Kidney glomerular epithelial cell (primary cell): ENCODE results near the gene JSRP1.

ENCODE experiments used
- DNase-seq: peaks from one replicate; lab custom pipeline; 2025; lab: John Stamatoyannopoulos, UW

Gene JSRP1, protein sequence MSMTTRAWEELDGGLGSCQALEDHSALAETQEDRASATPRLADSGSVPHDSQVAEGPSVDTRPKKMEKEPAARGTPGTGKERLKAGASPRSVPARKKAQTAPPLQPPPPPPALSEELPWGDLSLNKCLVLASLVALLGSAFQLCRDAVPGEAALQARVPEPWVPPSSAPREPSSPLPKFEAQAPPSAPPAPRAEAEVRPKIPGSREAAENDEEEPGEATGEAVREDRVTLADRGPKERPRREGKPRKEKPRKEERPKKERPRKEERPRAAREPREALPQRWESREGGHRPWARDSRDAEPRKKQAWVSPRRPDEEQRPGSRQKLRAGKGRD

GRCh38 chr19:2255982-2256685 is at the start of gene JSRP1:
Gene JSRP1, minus strand, starts transcription at chr19:2256417. Its CDS starts 1,103 bp downstream, at chr19:2255314.
- DNase-seq: no peak

GRCh38 chr19:2305452-2306280 is 49.4 kb upstream of the JSRP1 start:
- no peak for DNase-seq

GRCh38 chr19:2303211-2303798 is 47.1 kb upstream of the JSRP1 start:
- DNase-seq: no peak

- no peak for DNase-seq
These were observed 46.3 kb upstream of the JSRP1 start for GRCh38 chr19:2302319-2303210.

DNA sequence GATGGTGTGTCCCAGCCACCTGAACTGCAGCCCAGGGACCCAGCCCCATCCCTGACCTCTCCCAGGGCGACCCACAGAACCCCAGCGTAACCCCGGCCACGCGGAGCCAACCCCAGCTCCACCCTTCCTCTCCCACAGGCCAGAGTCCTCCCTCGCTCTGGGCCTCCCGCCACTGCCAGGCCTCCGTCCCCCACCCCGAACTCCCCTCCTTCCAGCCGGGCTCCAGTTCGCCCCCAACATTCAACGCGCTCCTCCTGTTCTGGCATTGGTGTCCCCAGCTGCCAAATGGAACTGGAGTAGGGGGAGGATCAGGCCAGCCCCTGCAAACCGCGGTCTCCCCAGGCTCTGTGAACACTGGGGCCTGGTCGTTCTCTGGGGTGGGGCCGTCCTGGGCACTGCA is 44.3 kb upstream of the JSRP1 start:
- DNase-seq: no peak

- DNase-seq: no peak
These were observed 39.9 kb upstream of the JSRP1 start for GRCh38 chr19:2296141-2296540.

DNA sequence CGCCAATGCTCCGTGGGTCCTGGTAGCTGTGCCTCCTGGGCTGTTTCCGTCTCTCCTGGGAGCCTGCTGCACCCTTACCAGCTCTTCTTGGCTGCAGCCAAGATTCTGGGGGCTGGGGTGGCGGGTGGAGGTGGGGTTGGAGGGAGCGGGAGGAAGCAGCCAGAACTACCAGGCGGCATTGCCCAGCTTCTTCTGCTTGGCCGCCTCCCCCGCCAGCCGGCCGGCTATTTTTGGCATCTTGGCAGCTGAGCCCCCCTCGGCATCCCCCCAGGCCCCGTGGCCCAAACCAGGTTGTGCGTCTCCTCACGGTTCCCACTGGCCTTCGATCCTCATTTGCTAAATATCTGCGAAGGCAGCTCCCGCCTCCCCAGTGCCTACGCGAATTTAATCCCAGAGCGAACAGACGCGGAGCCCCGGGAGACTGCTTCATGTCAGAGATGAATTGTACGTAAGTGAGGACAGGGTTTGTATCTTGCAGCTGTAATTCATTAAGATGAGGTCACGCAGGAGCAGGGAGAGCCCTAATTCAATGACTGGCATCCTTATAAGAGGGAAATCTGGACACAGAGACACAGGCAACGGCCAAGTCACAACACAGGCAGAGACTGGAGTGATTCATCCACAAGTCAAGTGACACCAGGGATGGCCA is 38.6 kb upstream of the JSRP1 start:
- DNase-seq: no peak

DNA sequence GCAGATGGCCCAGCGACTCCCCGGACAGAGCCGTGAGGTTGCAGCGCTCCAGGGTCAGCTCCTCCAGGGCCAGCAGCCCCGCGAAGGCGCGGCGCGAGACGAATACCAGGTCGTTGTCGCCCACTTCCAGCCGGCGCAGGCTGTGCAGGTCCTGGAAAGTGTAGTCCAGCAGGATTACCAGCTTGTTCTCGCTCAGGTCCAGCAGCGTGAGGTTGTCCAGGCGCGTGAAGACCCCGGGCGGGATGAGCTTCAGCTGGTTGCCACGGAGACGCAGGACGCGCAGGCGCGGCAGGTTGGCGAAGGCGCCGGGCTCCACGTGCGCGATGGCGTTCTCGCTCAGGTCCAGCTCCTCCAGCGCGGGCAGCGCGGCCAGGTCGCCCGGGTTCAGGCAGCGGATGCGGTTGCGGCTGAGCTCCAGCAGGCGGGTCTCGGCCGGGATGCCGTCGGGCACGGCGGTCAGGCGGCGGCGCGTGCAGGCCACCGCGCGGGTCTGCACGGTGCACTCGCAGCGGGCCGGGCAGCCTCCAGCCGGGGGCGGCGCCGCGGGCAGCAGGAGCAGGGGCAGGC is 35.1 kb upstream of the JSRP1 start:
- no peak for DNase-seq

GRCh38 chr19:2290441-2291184 is 34.4 kb upstream of the JSRP1 start:
- no peak for DNase-seq

DNA sequence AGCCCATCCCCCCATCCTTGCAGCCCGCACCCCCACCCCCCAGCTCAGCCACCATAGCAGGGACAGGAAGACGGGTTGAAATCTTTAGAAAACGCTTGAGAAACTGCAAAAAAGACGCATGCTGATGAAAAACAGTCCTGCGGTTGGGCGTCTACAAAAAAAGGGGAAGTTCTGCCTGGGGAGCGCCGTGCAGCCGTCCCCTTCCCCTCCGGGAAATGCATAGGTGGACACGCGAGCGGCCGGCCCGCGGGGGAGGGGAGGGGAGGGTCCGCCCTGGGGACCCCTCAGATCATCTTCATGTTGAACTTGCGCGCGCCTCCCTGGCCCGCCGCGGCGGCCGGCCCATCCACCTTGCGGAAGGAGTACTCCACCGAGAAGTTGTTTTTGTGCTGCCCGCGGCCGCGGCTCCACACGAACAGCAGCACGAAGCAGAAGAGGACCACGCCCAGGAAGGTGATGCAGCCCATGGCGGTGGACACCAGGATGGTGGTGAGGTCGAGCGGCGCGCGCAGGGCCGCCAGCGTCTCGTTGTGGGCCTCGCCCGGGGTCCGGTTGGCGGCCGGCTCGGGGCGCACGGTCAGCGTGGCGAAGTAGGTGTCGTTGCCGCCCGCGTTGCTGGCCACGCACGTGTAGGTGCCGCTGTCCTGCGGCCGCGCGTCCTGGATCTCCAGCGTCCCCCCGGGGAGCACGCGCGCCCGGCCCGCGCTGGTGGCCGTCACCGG is 33.7 kb upstream of the JSRP1 start:
- DNase-seq: no peak

DNA sequence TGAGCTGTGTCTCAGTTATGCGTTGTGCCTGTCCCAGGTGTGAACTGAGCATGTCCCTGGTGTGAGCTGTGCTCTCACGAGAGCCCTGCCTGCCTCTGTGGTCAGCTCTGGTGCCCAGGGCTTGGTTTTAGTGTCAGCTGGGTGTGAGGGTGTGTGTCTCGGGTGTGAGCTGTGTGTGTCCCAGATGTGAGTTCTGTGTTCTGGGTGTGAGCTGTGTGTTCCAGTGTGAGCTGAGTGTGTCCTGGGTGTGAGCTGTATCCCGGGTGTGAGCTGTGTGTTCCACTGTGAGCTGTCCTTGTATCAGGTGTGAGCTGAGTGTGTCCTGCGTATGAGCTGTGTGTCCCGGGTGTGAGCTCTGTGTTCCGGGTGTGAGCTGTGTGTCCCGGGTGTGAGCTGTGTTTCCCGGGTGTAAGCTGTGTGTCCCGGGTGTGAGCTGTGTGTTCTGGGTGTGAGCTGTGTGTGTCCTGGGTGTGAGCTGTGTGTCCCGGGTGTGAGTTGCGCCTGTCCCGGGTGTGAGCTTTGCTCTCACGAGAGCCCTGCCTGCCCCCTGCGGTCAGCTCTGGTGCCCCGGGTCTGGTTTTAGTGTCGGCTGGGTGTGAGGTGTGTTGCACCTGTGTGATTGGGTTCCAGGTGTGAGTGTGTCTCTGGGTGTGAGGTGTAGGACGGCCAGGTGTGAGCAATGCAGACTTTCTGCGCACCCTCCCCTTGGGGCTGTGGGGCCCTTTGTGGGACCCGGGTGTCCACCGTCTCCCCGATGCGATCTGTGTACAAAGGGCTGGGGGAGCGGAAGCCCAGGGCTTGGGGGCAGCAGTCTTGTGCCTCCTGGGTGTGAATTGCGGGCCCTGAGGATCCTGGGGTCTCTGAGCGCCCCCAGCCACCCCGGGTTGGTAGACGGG is 32.8 kb upstream of the JSRP1 start:
- no peak for DNase-seq

- DNase-seq: no peak
These were observed 32.2 kb upstream of the JSRP1 start for GRCh38 chr19:2288338-2288817.

- DNase-seq: no peak
These were observed 31.5 kb upstream of the JSRP1 start for GRCh38 chr19:2287585-2288337.

DNA sequence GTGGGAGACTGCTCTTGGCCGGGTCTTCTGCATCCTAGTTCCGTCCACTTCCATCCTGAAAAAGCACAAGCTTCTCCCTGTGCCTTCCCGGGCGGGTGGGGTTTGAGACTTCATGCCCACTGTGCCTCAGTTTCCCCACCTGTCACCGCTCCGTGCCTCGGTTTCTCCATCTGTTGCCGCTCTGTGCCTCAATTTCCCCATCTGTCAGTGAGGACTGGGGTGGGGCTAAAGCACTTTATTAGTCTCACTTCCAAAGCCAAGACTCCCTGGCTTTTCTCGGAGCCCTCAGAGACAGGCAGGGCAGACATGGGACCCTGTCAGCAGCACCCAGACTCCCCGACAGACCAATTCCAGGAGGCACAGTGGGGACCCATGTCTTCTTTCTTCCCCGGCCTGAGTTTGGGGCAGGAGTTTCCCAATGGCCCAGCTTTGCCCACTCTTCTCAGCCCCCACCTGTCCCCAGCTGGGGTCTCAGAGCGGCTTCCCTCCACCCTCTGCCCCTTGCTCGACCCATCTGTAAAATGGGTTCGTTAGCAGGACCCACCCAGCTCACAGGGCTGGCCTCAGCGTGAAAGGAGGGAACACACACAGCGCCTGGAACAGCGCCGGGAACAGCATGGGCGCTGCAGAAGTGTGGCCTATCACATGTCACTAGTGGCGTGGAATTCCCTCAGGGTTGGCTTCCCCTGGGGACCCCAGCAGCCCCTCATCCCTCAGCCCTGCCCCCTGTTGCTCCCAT is 30.4 kb upstream of the JSRP1 start:
- no peak for DNase-seq

- DNase-seq: no peak
These were observed 27.8 kb upstream of the JSRP1 start for GRCh38 chr19:2283835-2284507.

- DNase-seq: no peak
These were observed 26.6 kb upstream of the JSRP1 start for GRCh38 chr19:2282862-2283237.
